NB4 (cell line): ENCODE results near the gene CPEB4.

Experiments
- CTCF ChIP-seq: IDR thresholded peaks from one replicate; pipeline ENCODE4 v1.5.1; 2012; ENCODE audit warnings: low read depth, low read length
- MAX ChIP-seq: IDR thresholded peaks from 2 replicates; pipeline ENCODE4 v1.6.1; 2011; ENCODE audit warnings: low read depth, low read length
- MYC ChIP-seq: IDR thresholded peaks from 2 replicates; pipeline ENCODE4 v1.6.1; 2011; ENCODE audit warnings: low read depth, low read length
- POLR2A ChIP-seq: IDR thresholded peaks from 2 replicates; pipeline ENCODE4 v1.6.1; 2011; ENCODE audit warnings: mild to moderate bottlenecking; ENCODE audit not compliant: insufficient read length; ENCODE audit errors: extremely low read depth

- TF ChIP-seq CTCF (no peak), MAX (no peak), POLR2A (no peak), MYC (no peak)
Measured at GRCh38 chr5:173863359-173863758, 24.8 kb upstream of the CPEB4 start.
